ENCODE results near the gene GABRA6.

GABRA6 gene

GRCh38 chr5:161751265-161751664, 65.7 kb downstream of the GABRA6 start:
- DNase-seq (ENCODE audit: extremely low read depth, insufficient read length) = no peak
- Histone ChIP-seq H3K27me3 (replicated peaks; ENCODE audit: control insufficient read depth, insufficient read depth, low read length) (no peaks in the 10 kb centered on the region), H3K4me3 (replicated peaks; ENCODE audit: low read depth, low read length) (no peak overlapping the region), H3K36me3 (ENCODE audit: control insufficient read depth, insufficient read depth, low read length) (no peaks in the 10 kb centered on the region)
- TF ChIP-seq CTCF (IDR thresholded peaks at IDR 0.05; ENCODE audit: insufficient read depth, low read length, poor library complexity, severe bottlenecking) = no peak

Data from GM06990 (cell line).